ENCODE data around the gene APOBR. TPM values are rescaled to one million over a fixed set of nuclear protein-coding genes. Genes with fewer than 3 reads are reported as not detected.

The APOBR gene
- total and polyA plus RNA-seq, 2 of the 13 experiments (the other 11 are each of a cell fraction or from before 2014, with no cell fraction given): 0.03 TPM; not detected in 1

DNA sequence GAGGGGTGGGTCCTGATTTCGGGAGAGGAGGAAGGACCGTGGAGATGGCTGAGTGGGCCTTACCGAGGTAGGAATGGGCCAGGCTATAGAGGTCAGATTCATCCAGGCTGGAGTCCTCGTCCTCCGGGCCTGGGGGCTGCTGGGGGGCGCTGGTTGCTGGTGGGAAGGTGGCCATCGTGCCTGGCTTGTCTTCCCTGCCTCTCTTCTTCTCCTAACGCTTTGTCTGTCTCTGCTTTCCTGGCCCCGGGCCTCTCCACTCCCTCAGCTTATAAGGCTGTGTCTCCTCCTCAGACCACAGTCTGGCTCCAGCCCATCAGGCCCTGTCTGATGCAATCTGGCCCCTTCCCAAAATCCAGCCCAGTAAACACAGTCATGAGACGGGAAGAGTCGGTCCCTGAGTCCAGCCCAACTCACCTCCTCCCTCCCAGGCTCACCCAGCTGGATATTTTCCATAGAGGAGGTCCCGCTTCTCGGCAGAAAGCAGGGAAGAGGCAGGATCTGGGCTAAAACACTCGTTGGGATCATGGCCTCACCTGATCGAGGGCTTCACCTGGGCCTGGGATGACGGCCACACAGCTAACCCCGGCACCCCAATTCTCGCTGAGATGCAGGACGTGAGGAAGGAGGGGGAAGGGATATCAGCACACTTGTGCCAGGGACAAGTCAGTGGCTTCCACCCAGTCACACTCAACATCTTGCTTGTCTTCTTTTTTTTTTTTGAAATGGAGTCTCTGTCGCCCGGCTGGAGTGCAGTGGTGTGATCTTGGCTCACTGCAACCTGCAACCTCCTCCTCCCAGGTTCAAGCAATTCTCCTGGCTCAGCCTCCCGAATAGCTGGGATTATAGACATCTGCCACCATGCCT is 44.5 kb downstream of the APOBR start, which contains the start of gene NUPR1 (continued):
- peak; percentile 34; the same call in 1 of the 2 replicates for TF ChIP-seq ZNF772 (CRISPR knock-in tag; IDR thresholded peaks at IDR 0.05)
- no peak for TF ChIP-seq ZNF672 (CRISPR knock-in tag; IDR thresholded peaks at IDR 0.05)
- no peak for TF ChIP-seq HNF4G (IDR thresholded peaks at IDR 0.05; ENCODE audit: borderline replicate concordance, low read depth, low read length)
- no peak for TF ChIP-seq HNF4G (CRISPR knock-in tag; IDR thresholded peaks at IDR 0.05; ENCODE audit: borderline replicate concordance, low read depth)
- TF ChIP-seq FOXM1 (CRISPR knock-in tag; IDR thresholded peaks at IDR 0.05): no peak
- TF ChIP-seq SMYD3 (CRISPR knock-in tag; IDR thresholded peaks at IDR 0.05): no peak
- TF ChIP-seq ZSCAN30 (CRISPR knock-in tag; IDR thresholded peaks at IDR 0.05): 0 out of 2 replicates have a peak, but pooled peaks have one; percentile 27
- TF ChIP-seq, protein P1, sequence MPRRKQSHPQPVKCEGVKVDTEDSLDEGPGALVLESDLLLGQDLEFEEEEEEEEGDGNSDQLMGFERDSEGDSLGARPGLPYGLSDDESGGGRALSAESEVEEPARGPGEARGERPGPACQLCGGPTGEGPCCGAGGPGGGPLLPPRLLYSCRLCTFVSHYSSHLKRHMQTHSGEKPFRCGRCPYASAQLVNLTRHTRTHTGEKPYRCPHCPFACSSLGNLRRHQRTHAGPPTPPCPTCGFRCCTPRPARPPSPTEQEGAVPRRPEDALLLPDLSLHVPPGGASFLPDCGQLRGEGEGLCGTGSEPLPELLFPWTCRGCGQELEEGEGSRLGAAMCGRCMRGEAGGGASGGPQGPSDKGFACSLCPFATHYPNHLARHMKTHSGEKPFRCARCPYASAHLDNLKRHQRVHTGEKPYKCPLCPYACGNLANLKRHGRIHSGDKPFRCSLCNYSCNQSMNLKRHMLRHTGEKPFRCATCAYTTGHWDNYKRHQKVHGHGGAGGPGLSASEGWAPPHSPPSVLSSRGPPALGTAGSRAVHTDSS (CRISPR knock-in tag; conservative IDR thresholded peaks at IDR 0.05): no peak
- TF ChIP-seq MEIS1 (CRISPR knock-in tag; IDR thresholded peaks at IDR 0.05; ENCODE audit: borderline replicate concordance): no peak
- TF ChIP-seq ETV6 (CRISPR knock-in tag; conservative IDR thresholded peaks at IDR 0.05): no peak
- no peak for TF ChIP-seq ZNF550 (CRISPR knock-in tag; IDR thresholded peaks at IDR 0.05; ENCODE audit: borderline replicate concordance)
- TF ChIP-seq TBL1XR1 (IDR thresholded peaks at IDR 0.05; ENCODE audit: borderline replicate concordance, low read length, partially characterized antibody): no peak
- TF ChIP-seq ZNF343 (CRISPR knock-in tag; IDR thresholded peaks at IDR 0.05): no peak
- no peak for TF ChIP-seq ZBTB42 (CRISPR knock-in tag; IDR thresholded peaks at IDR 0.05)
- TF ChIP-seq, protein P2, sequence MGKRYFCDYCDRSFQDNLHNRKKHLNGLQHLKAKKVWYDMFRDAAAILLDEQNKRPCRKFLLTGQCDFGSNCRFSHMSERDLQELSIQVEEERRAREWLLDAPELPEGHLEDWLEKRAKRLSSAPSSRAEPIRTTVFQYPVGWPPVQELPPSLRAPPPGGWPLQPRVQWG (CRISPR knock-in tag; IDR thresholded peaks at IDR 0.05; ENCODE audit: borderline replicate concordance, low read depth): no peak
- 0 out of 2 replicates have a peak, but pooled peaks have one; percentile 37 for TF ChIP-seq ZNF747 (CRISPR knock-in tag; IDR thresholded peaks at IDR 0.05; ENCODE audit: borderline replicate concordance)
- no peak for TF ChIP-seq ZNF569 (CRISPR knock-in tag; IDR thresholded peaks at IDR 0.05; ENCODE audit: borderline replicate concordance)
- no peak for TF ChIP-seq ZNF20 (CRISPR knock-in tag; IDR thresholded peaks at IDR 0.05)
- peak; percentile 93 for TF ChIP-seq ZNF331 (CRISPR knock-in tag; IDR thresholded peaks at IDR 0.05)
- TF ChIP-seq FOXP1 (IDR thresholded peaks at IDR 0.05): no peak
- peak; percentile 55 for TF ChIP-seq FOXP1 (CRISPR knock-in tag; IDR thresholded peaks at IDR 0.05)
- 0 out of 2 replicates have a peak, but pooled peaks have one; percentile 38 for TF ChIP-seq TBP (CRISPR knock-in tag; IDR thresholded peaks at IDR 0.05)
- no peak for TF ChIP-seq RNF2 (conservative IDR thresholded peaks at IDR 0.05; ENCODE audit: low read depth)
- no peak for TF ChIP-seq ZKSCAN1 (IDR thresholded peaks at IDR 0.05; ENCODE audit: low read length)
- TF ChIP-seq, protein P3, sequence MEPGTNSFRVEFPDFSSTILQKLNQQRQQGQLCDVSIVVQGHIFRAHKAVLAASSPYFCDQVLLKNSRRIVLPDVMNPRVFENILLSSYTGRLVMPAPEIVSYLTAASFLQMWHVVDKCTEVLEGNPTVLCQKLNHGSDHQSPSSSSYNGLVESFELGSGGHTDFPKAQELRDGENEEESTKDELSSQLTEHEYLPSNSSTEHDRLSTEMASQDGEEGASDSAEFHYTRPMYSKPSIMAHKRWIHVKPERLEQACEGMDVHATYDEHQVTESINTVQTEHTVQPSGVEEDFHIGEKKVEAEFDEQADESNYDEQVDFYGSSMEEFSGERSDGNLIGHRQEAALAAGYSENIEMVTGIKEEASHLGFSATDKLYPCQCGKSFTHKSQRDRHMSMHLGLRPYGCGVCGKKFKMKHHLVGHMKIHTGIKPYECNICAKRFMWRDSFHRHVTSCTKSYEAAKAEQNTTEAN (CRISPR knock-in tag; conservative IDR thresholded peaks at IDR 0.05): 0 out of 2 replicates have a peak, but pooled peaks have one; percentile 72
- peak; percentile 72; the same call in 1 of the 2 replicates for TF ChIP-seq MAF1 (CRISPR knock-in tag; IDR thresholded peaks at IDR 0.05; ENCODE audit: borderline replicate concordance)
- TF ChIP-seq ZNF788 (CRISPR knock-in tag; IDR thresholded peaks at IDR 0.05; ENCODE audit: borderline replicate concordance): peak; percentile 41; the same call in 1 of the 2 replicates
- no peak for TF ChIP-seq ZNF460 (CRISPR knock-in tag; IDR thresholded peaks at IDR 0.05; ENCODE audit: borderline replicate concordance)

Data from HepG2 (cell line).